GM23338 (cell line): Measurements from ENCODE around the gene EID2. TPM values are rescaled to one million over a fixed set of nuclear protein-coding genes. Genes with fewer than 3 reads are reported as not detected.

Experiments used
- ATAC-seq: fragments of 200-7000 bp; cut with Tn5 transposase; 3 replicates; pipeline ENCODE4 v1.9.1; 2020
- DNase-seq: peaks from one replicate; pipeline ENCODE4 v3.0.0-alpha.2; 2015; ENCODE audit warnings: low spot score
- H2AFZ ChIP-seq: fragments of 200-600 bp; sonication (generic); 2 replicates; pipeline ENCODE4 v1.8.0; 2016; ENCODE audit warnings: antibody characterized with exemption, mild to moderate bottlenecking, moderate library complexity
- H3F3A ChIP-seq: fragments of 200-600 bp; sonication (generic); replicated peaks from 2 replicates; pipeline ENCODE4 v1.8.0; 2017; ENCODE audit warnings: antibody characterized with exemption, mixed run types, low read depth
- H3K27ac ChIP-seq: fragments of 200-600 bp; sonication (generic); 2 replicates; pipeline ENCODE4 v1.6.1; 2016; ENCODE audit warnings: low read depth
- H3K27me3 ChIP-seq: fragments of 200-600 bp; sonication (generic); 2 replicates; pipeline ENCODE4 v1.8.0; 2016; ENCODE audit warnings: mild to moderate bottlenecking, mixed run types, moderate library complexity; ENCODE audit not compliant: insufficient read depth
- H3K36me3 ChIP-seq: fragments of 200-600 bp; sonication (generic); 2 replicates; pipeline ENCODE4 v1.8.0; 2016; ENCODE audit warnings: mild to moderate bottlenecking; ENCODE audit not compliant: insufficient read depth
- H3K4me1 ChIP-seq: fragments of 200-600 bp; sonication (generic); 2 replicates; pipeline ENCODE4 v1.8.0; 2016; ENCODE audit warnings: mild to moderate bottlenecking, moderate library complexity; ENCODE audit not compliant: insufficient read depth
- H3K4me2 ChIP-seq: fragments of 200-600 bp; sonication (generic); 2 replicates; pipeline ENCODE4 v1.7.1; 2017; ENCODE audit warnings: mixed run types
- H3K4me3 ChIP-seq: fragments of 200-600 bp; sonication (generic); 2 replicates; pipeline ENCODE4 v1.6.1; 2016; ENCODE audit warnings: mixed run types
- H3K79me2 ChIP-seq: fragments of 200-600 bp; sonication (generic); replicated peaks from 2 replicates; pipeline ENCODE4 v1.8.0; 2017; ENCODE audit warnings: mild to moderate bottlenecking; ENCODE audit not compliant: insufficient read depth
- H3K9me2 ChIP-seq: fragments of 200-600 bp; sonication (generic); 2 replicates; pipeline ENCODE4 v1.8.0; 2017; ENCODE audit not compliant: insufficient read depth
- H4K20me1 ChIP-seq: fragments of 200-600 bp; sonication (generic); replicated peaks from 2 replicates; pipeline ENCODE4 v1.8.0; 2017; ENCODE audit warnings: mild to moderate bottlenecking; ENCODE audit not compliant: insufficient read depth
- H3K27ac Mint-ChIP-seq: 2 replicates; pipeline ENCODE4 v1.8.0; 2020; ENCODE audit warnings: inconsistent platforms, mild to moderate bottlenecking, moderate library complexity, mixed read lengths
- H3K27me3 Mint-ChIP-seq: 3 replicates; pipeline ENCODE4 v1.8.0; 2022; ENCODE audit warnings: low read depth, mild to moderate bottlenecking, moderate library complexity, mixed read lengths, inconsistent platforms; ENCODE audit not compliant: insufficient read depth, poor library complexity
- H3K36me3 Mint-ChIP-seq: 3 replicates; pipeline ENCODE4 v1.8.0; 2021; ENCODE audit warnings: low read depth, mild to moderate bottlenecking, inconsistent platforms, moderate library complexity, mixed read lengths
- H3K4me1 Mint-ChIP-seq: 3 replicates; pipeline ENCODE4 v1.8.0; 2020; ENCODE audit warnings: mild to moderate bottlenecking, inconsistent platforms, mixed read lengths
- H3K4me3 Mint-ChIP-seq: 3 replicates; pipeline ENCODE4 v1.8.0; 2021; ENCODE audit warnings: moderate library complexity, mild to moderate bottlenecking, inconsistent platforms, mixed read lengths
- H3K9me3 Mint-ChIP-seq: 3 replicates; pipeline ENCODE4 v1.8.0; 2020; ENCODE audit warnings: moderate library complexity, mild to moderate bottlenecking, inconsistent platforms, mixed read lengths
- CREB1 ChIP-seq: fragments of 250-450 bp; sonication (Bioruptor Pico); IDR thresholded peaks from 2 replicates; pipeline ENCODE4 v1.5.0; 2020; ENCODE audit warnings: low read depth, mild to moderate bottlenecking, moderate library complexity
- CTCF ChIP-seq, 2 experiments: fragments of 200-600 bp in 1 of 2; sonication (generic) in 1 of 2; conservative IDR thresholded peaks; 2 replicates each; pipeline versions ENCODE4 v1.5.1 to v1.6.1; 2016 to 2017; ENCODE audit warnings: antibody characterized with exemption in 2 of 2, low read depth in 2 of 2, mild to moderate bottlenecking in 2 of 2, moderate library complexity in 1 of 2
- ETS1 ChIP-seq: IDR thresholded peaks from 2 replicates; pipeline ENCODE4 v1.6.1; 2016; ENCODE audit warnings: antibody characterized with exemption
- EZH2 ChIP-seq: fragments of 200-600 bp; sonication (generic); IDR thresholded peaks from one replicate; pipeline ENCODE4 v1.8.0; 2017; ENCODE audit warnings: antibody characterized with exemption, mild to moderate bottlenecking, low read depth; ENCODE audit not compliant: unreplicated experiment
- EZH2phosphoT487 ChIP-seq: fragments of 200-600 bp; sonication (generic); IDR thresholded peaks from one replicate; pipeline ENCODE4 v1.8.1; 2018; ENCODE audit warnings: antibody characterized with exemption; ENCODE audit not compliant: unreplicated experiment
- JUNB ChIP-seq: IDR thresholded peaks from one replicate; pipeline ENCODE4 v1.6.1; 2016; ENCODE audit warnings: antibody characterized with exemption; ENCODE audit not compliant: unreplicated experiment
- NANOG ChIP-seq: IDR thresholded peaks from 2 replicates; pipeline ENCODE4 v1.6.1; 2016; ENCODE audit warnings: antibody characterized with exemption, borderline replicate concordance
- POLR2AphosphoS5 ChIP-seq: IDR thresholded peaks from 2 replicates; pipeline ENCODE4 v1.6.1; 2016; ENCODE audit warnings: antibody characterized with exemption, low read depth
- REST ChIP-seq: IDR thresholded peaks from one replicate; pipeline ENCODE4 v1.6.1; 2018; ENCODE audit warnings: antibody characterized with exemption; ENCODE audit not compliant: unreplicated experiment
- STAT1 ChIP-seq: IDR thresholded peaks from one replicate; pipeline ENCODE4 v1.6.1; 2016; ENCODE audit warnings: antibody characterized with exemption; ENCODE audit not compliant: unreplicated experiment
- ZNF114 ChIP-seq: fragments of 250-450 bp; sonication (Bioruptor Pico); IDR thresholded peaks from 2 replicates; pipeline ENCODE4 v1.5.0; 2020; ENCODE audit warnings: mild to moderate bottlenecking, moderate library complexity
- ZNF331 ChIP-seq: fragments of 250-450 bp; sonication (Bioruptor Pico); IDR thresholded peaks from 2 replicates; pipeline ENCODE4 v1.5.0; 2020; ENCODE audit warnings: low read depth, mild to moderate bottlenecking, moderate library complexity
- ZNF462 ChIP-seq: fragments of 250-450 bp; sonication (Bioruptor Pico); IDR thresholded peaks from 2 replicates; pipeline ENCODE4 v1.5.0; 2020; ENCODE audit warnings: mild to moderate bottlenecking, moderate library complexity
- polyA plus RNA-seq: library from polyadenylated mRNA; unstranded; fragments of >200 nt; fragmentation: Nextera tagmentation; extraction: Ambion mirVana; gene quantifications from 2 replicates; pipeline ENCODE4 v1.2.1, GENCODE V29; 2016
- total RNA-seq: library from RNA; depleted of rRNA; stranded (reverse); fragments of >200 nt; shearing (Covaris generic); gene quantifications from 2 replicates; pipeline ENCODE4 v1.2.3, GENCODE V29; 2014

Gene EID2
- total and polyA plus RNA-seq, 2 experiments from 2014 or later: 24.4 to 25.2 TPM

GRCh38 chr19:39582442-39582841 lies 42.5 kb upstream of the EID2 start:
- DNase-seq (no peak), ATAC-seq (no peak)
- no peak overlapping the region for H3K4me3 Mint-ChIP-seq
- Histone ChIP-seq H3K36me3 (no peaks in the 10 kb centered on the region), H3K27me3 (no peaks in the 10 kb centered on the region), H3K9me2 (no peaks in the 10 kb centered on the region), H3K79me2 (no peaks in the 10 kb centered on the region), H3K4me2 (no peak overlapping the region), H3F3A (no peaks in the 10 kb centered on the region), H3K4me1 (no peaks in the 10 kb centered on the region), H3K4me3 (no peak overlapping the region), H2AFZ (no peak overlapping the region), H4K20me1 (no peaks in the 10 kb centered on the region), H3K27ac (no peak overlapping the region)
- H3K36me3 Mint-ChIP-seq: no peaks in the 10 kb centered on the region
- TF ChIP-seq JUNB (no peak), NANOG (no peak), STAT1 (no peak), REST (no peak), CTCF (conservative IDR thresholded peaks at IDR 0.05; ENCODE audit: low read depth in 2 of 2) (no peak), EZH2phosphoT487 (no peak), CREB1 (CRISPR knock-in tag) (no peak), EZH2 (no peak), ETS1 (no peak), ZNF462 (CRISPR knock-in tag) (no peak), ZNF331 (CRISPR knock-in tag) (no peak), ZNF114 (CRISPR knock-in tag) (no peak), POLR2AphosphoS5 (no peak)
- no peak overlapping the region for H3K27ac Mint-ChIP-seq
- peaks cover 2% of the 10 kb centered on the region for H3K27me3 Mint-ChIP-seq
- H3K9me3 Mint-ChIP-seq: peaks cover 3% of the 10 kb centered on the region
- no peaks in the 10 kb centered on the region for H3K4me1 Mint-ChIP-seq
